OCI-LY3 (cell line): Measurements from ENCODE around the gene CYP39A1.

ENCODE experiments used
- H2AFZ ChIP-seq: fragments of 200-600, 300-600 bp; shearing (Covaris generic); 2 replicates; pipeline ENCODE4 v1.6.0; 2014; ENCODE audit warnings: antibody characterized with exemption, low read depth, low read length
- H3K27ac ChIP-seq: fragments of 200-600, 300-600 bp; sonication (generic); 2 replicates; pipeline ENCODE4 v1.5.1; 2014; ENCODE audit warnings: mild to moderate bottlenecking, low read length, moderate library complexity, mixed read lengths
- H3K27me3 ChIP-seq: fragments of 200-600, 300-600 bp; sonication (generic); 2 replicates; pipeline ENCODE4 v1.6.1; 2014; ENCODE audit warnings: low read depth, low read length, mixed read lengths
- H3K36me3 ChIP-seq: fragments of 200-600, 300-600 bp; sonication (generic); replicated peaks from 2 replicates; pipeline ENCODE3; 2014; ENCODE audit warnings: low read depth, low read length, mixed read lengths
- H3K4me1 ChIP-seq: fragments of 300-600, 200-600 bp; sonication (generic); 2 replicates; pipeline ENCODE4 v1.6.1; 2014; ENCODE audit warnings: low read length, mixed read lengths
- H3K4me2 ChIP-seq: fragments of 200-600, 300-600 bp; sonication (generic); 2 replicates; pipeline ENCODE4 v1.6.1; 2014; ENCODE audit warnings: low read length, mixed read lengths
- H3K4me3 ChIP-seq: fragments of 300-600, 200-600 bp; sonication (generic); 2 replicates; pipeline ENCODE4 v1.5.1; 2014; ENCODE audit warnings: antibody characterized with exemption, mild to moderate bottlenecking, low read length, moderate library complexity
- H3K79me2 ChIP-seq: fragments of 300-600, 200-600 bp; shearing (Covaris generic); 2 replicates; pipeline ENCODE4 v1.6.1; 2014; ENCODE audit warnings: mild to moderate bottlenecking, low read length, mixed read lengths
- H3K9ac ChIP-seq: fragments of 300-600, 200-600 bp; shearing (Covaris generic); 2 replicates; pipeline ENCODE4 v1.6.0; 2014; ENCODE audit warnings: mild to moderate bottlenecking, low read length, moderate library complexity
- H3K9me3 ChIP-seq: fragments of 200-600, 300-600 bp; shearing (Covaris generic); 2 replicates; pipeline ENCODE4 v1.6.1; 2014; ENCODE audit warnings: low read length, mixed read lengths; ENCODE audit not compliant: insufficient read depth
- H4K20me1 ChIP-seq: fragments of 200-600, 300-600 bp; sonication (generic); 2 replicates; pipeline ENCODE4 v1.6.1; 2016; ENCODE audit warnings: low read length, mixed read lengths; ENCODE audit not compliant: insufficient read depth
- EZH2phosphoT487 ChIP-seq: fragments of 200-600 bp; shearing (Covaris generic); IDR thresholded peaks from 2 replicates; pipeline ENCODE4 v1.6.1; 2018; ENCODE audit warnings: antibody characterized with exemption, mixed run types, low read depth
- TF ChIP-seq, protein P1 (sequence below): fragments of 200-600, 300-600 bp; sonication (generic); IDR thresholded peaks from 2 replicates; pipeline ENCODE4 v1.5.1; 2014; ENCODE audit warnings: antibody characterized with exemption, low read length, low read depth

Gene CYP39A1

GRCh38 chr6:46521464-46521971 lies 131.1 kb downstream of the CYP39A1 start:
- TF ChIP-seq EZH2phosphoT487: no peak
- TF ChIP-seq, protein P1, sequence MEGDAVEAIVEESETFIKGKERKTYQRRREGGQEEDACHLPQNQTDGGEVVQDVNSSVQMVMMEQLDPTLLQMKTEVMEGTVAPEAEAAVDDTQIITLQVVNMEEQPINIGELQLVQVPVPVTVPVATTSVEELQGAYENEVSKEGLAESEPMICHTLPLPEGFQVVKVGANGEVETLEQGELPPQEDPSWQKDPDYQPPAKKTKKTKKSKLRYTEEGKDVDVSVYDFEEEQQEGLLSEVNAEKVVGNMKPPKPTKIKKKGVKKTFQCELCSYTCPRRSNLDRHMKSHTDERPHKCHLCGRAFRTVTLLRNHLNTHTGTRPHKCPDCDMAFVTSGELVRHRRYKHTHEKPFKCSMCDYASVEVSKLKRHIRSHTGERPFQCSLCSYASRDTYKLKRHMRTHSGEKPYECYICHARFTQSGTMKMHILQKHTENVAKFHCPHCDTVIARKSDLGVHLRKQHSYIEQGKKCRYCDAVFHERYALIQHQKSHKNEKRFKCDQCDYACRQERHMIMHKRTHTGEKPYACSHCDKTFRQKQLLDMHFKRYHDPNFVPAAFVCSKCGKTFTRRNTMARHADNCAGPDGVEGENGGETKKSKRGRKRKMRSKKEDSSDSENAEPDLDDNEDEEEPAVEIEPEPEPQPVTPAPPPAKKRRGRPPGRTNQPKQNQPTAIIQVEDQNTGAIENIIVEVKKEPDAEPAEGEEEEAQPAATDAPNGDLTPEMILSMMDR: no peak
- no peaks in the 10 kb centered on the region for H3K9me3 ChIP-seq
- H3K36me3 ChIP-seq: no peaks in the 10 kb centered on the region
- no peaks in the 10 kb centered on the region for H3K4me1 ChIP-seq
- H3K27ac ChIP-seq: no peak overlapping the region
- H3K9ac ChIP-seq: no peak overlapping the region
- H4K20me1 ChIP-seq: no peaks in the 10 kb centered on the region
- no peak overlapping the region for H3K4me3 ChIP-seq
- H3K4me2 ChIP-seq: no peak overlapping the region
- 0 out of 2 replicates have a peak, but pooled peaks cover 5% of the 10 kb centered on the region for H3K27me3 ChIP-seq
- H3K79me2 ChIP-seq: no peaks in the 10 kb centered on the region
- no peak overlapping the region for H2AFZ ChIP-seq

GRCh38 chr6:46517202-46517601 lies 135.4 kb downstream of the CYP39A1 start:
- Histone ChIP-seq H3K9ac (no peak overlapping the region), H3K4me2 (no peak overlapping the region)

DNA sequence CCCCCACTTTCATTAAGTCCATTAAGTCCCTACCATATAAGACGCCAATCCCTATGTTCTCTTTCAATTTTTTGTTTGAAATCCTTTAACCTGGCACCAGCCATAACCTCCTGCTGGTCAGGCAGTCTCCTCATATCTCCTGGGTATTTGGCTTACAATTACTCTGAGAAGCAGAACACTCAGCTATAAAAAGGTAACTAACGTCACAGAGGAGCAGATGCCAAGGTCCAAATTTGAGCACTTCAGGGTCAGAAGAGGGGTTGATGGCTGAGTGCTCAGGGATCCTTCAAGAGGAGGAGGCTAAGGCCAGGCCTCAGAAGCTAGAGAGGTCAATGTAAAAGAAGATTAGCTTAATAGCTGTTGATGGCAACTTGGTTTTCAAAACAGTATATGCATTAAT lies 139.1 kb downstream of the CYP39A1 start:
- Histone ChIP-seq H3K27me3 (no peaks in the 10 kb centered on the region), H3K27ac (no peak overlapping the region), H3K36me3 (no peaks in the 10 kb centered on the region), H3K9me3 (no peaks in the 10 kb centered on the region), H3K9ac (no peak overlapping the region), H2AFZ (no peak overlapping the region), H3K4me2 (no peak overlapping the region), H3K79me2 (no peaks in the 10 kb centered on the region), H4K20me1 (no peaks in the 10 kb centered on the region), H3K4me1 (no peaks in the 10 kb centered on the region), H3K4me3 (no peak overlapping the region)
- no peak for TF ChIP-seq EZH2phosphoT487
- TF ChIP-seq, protein P1: no peak

More at GRCh38 chr6:46517202-46517601, 135.4 kb downstream of the CYP39A1 start:
- Histone ChIP-seq H4K20me1 (no peaks in the 10 kb centered on the region), H3K36me3 (no peaks in the 10 kb centered on the region), H3K27ac (no peak overlapping the region), H3K4me3 (no peak overlapping the region), H3K79me2 (no peaks in the 10 kb centered on the region), H2AFZ (no peak overlapping the region), H3K27me3 (no peaks in the 10 kb centered on the region), H3K4me1 (no peaks in the 10 kb centered on the region), H3K9me3 (no peaks in the 10 kb centered on the region)
- TF ChIP-seq, protein P1: no peak
- TF ChIP-seq EZH2phosphoT487: no peak

GRCh38 chr6:46511320-46511719 lies 141.3 kb downstream of the CYP39A1 start:
- Histone ChIP-seq H3K4me1 (no peaks in the 10 kb centered on the region), H4K20me1 (no peaks in the 10 kb centered on the region), H3K4me2 (no peak overlapping the region), H3K4me3 (no peak overlapping the region), H3K9me3 (no peaks in the 10 kb centered on the region), H3K27ac (no peak overlapping the region), H3K79me2 (no peaks in the 10 kb centered on the region), H2AFZ (no peak overlapping the region), H3K36me3 (no peaks in the 10 kb centered on the region), H3K27me3 (no peaks in the 10 kb centered on the region), H3K9ac (no peak overlapping the region)
- TF ChIP-seq, protein P1: no peak
- TF ChIP-seq EZH2phosphoT487: no peak
